ENCODE data around the gene DNMBP. TPM values are rescaled to one million over a fixed set of nuclear protein-coding genes. Genes with fewer than 3 reads are reported as not detected.

DNMBP gene
- total RNA-seq, 1 experiment from 2014 or later = 39.3 TPM

DNA sequence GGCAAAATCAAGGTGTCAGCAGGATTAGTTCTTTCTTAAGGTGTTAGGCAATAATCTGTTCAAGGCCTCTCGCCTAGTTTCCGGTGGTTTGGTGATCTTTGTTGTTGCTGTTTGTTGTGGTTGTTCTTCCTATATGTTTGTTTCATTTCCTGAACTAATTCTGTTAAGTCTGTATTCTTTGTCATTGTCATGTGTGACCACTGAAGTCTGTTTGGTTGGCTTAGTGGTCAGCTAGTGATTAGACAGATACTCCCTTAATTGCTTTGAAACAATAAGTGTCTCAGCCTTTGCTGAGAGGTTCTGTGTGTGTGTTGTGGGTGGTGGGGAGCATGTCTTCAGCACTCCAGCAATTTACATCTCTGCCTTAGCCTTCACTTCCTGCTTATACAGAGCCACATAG lies 181.3 kb downstream of the DNMBP start:
- TF ChIP-seq TCF7L2 (IDR thresholded peaks at IDR 0.05; ENCODE audit: low read depth, low read length) (no peak), POLR2AphosphoS5 (IDR thresholded peaks at IDR 0.05; ENCODE audit: low read depth, low read length) (no peak), SIN3A (IDR thresholded peaks at IDR 0.05; ENCODE audit: borderline replicate concordance, insufficient read depth, low read depth, low read length) (no peak)
- DNase-seq (ENCODE audit: low read depth, low spot score) = no peak
- peak overlapping the region; percentile 12; the same call in 1 of the 2 replicates for H3K27ac ChIP-seq (ENCODE audit: low read length)
- H3K36me3 ChIP-seq (ENCODE audit: control insufficient read depth, insufficient read depth, low read length) = no peaks in the 10 kb centered on the region
- no TSS peak for BruUV-seq (replicated peaks)
- in situ Hi-C loops (cut with HindIII; ENCODE audit: low pct_unique_long_range_greater_than_20kb, low sequenced_read_pairs) (no loop called here), intact Hi-C loops (cut with micrococcal nuclease; ENCODE audit: unreplicated experiment) (no loop called here)
- CTCF ChIA-PET = interaction anchor here (0.5 kb wide), 1 partner anchor 96 kb away, joined by 3 read pairs; no protein-coding TSS in a partner anchor
- H3K4me1 ChIP-seq (ENCODE audit: control insufficient read depth, insufficient read depth, low read length) = no peaks in the 10 kb centered on the region
- peaks cover 7% of the 10 kb centered on the region; the same call in 1 of the 2 replicates for H3K9me3 ChIP-seq (ENCODE audit: control insufficient read depth, insufficient read depth, low read depth, low read length)
- H3K27me3 ChIP-seq (ENCODE audit: control insufficient read depth, insufficient read depth, low read length) = no peaks in the 10 kb centered on the region
- POLR2A ChIA-PET = no interaction called here
- no peak for ATAC-seq
- H3K4me3 ChIP-seq (ENCODE audit: low read depth in 2 of 2, low read length in 2 of 2) = no peak overlapping the region

- in situ Hi-C loops (cut with HindIII; ENCODE audit: low pct_unique_long_range_greater_than_20kb, low sequenced_read_pairs) (no loop called here), intact Hi-C loops (cut with micrococcal nuclease; ENCODE audit: unreplicated experiment) (no loop called here)
- no TSS peak for BruUV-seq (replicated peaks)
- Histone ChIP-seq H3K9me3 (ENCODE audit: control insufficient read depth, insufficient read depth, low read depth, low read length) (peaks cover 7% of the 10 kb centered on the region; the same call in 1 of the 2 replicates), H3K27ac (ENCODE audit: low read length) (no peak overlapping the region; the same call in 1 of the 2 replicates), H3K4me3 (ENCODE audit: low read depth in 2 of 2, low read length in 2 of 2) (no peak overlapping the region), H3K4me1 (ENCODE audit: control insufficient read depth, insufficient read depth, low read length) (no peaks in the 10 kb centered on the region), H3K36me3 (ENCODE audit: control insufficient read depth, insufficient read depth, low read length) (no peaks in the 10 kb centered on the region), H3K27me3 (ENCODE audit: control insufficient read depth, insufficient read depth, low read length) (no peaks in the 10 kb centered on the region)
- DNase-seq (ENCODE audit: low read depth, low spot score) = no peak
- no peak for ATAC-seq
- ChIA-PET POLR2A (no interaction called here), CTCF (interaction anchor here (0.5 kb wide), 1 partner anchor 95 kb away, joined by 3 read pairs; no protein-coding TSS in a partner anchor)
- no peak for TF ChIP-seq TCF7L2 (IDR thresholded peaks at IDR 0.05; ENCODE audit: low read depth, low read length)
Observed at GRCh38 chr10:99827936-99828335, 181.8 kb downstream of the DNMBP start.

Other genes starting within 250 kb of the DNMBP start
- 6.5 TPM for gene ABCC2, start 227.3 kb downstream of the DNMBP start, total RNA-seq (2021; ENCODE audit: unreplicated experiment)
- gene CPN1, start 71.9 kb upstream of the DNMBP start, total RNA-seq (2021; ENCODE audit: unreplicated experiment) = not detected
- 79.8 TPM for gene ERLIN1, start 176.1 kb upstream of the DNMBP start, total RNA-seq (2021; ENCODE audit: unreplicated experiment)
- 36.3 TPM for gene CHUK, start 219.6 kb upstream of the DNMBP start, total RNA-seq (2021; ENCODE audit: unreplicated experiment)

Measured in Panc1 (cell line).